Spleen (tissue), 7 donors: Measurements from ENCODE around the gene COBL.

Experiments
- POLR2A ChIP-seq, 3 donors: fragments of 450-650 bp; IDR thresholded peaks; one replicate each; pipeline ENCODE4 v1.5.1; 2017; ENCODE audit warnings: antibody characterized with exemption in 3 of 3, mild to moderate bottlenecking in 1 of 3
- POLR2AphosphoS5 ChIP-seq, 3 donors: sonication (generic); formaldehyde crosslinking; IDR thresholded peaks; one replicate each; pipeline ENCODE4 v1.5.1; 2017; ENCODE audit warnings: antibody characterized with exemption in 3 of 3
- TF ChIP-seq, protein P1 (sequence below), 11 experiments: fragments of 200-600 bp in 7 of 11; fragments of 450-650 bp in 4 of 11; sonication (generic) in 4 of 11; IDR thresholded peaks in 8 of 11; conservative IDR thresholded peaks in 3 of 11; 1 replicate in 7 of 11; 2 replicates in 4 of 11; pipeline versions ENCODE4 v1.4.0 to v1.8.0; 2016 to 2021; ENCODE audit warnings: antibody characterized with exemption in 11 of 11, inconsistent platforms in 4 of 11, mild to moderate bottlenecking in 1 of 11
- donor health status: DM: no; HTN: no; CAD: no; lungs with moderate emphysema.
- donor health status: DM: no; HTN: no; CAD: no.
- donor health status: DM: no; HTN: no; CAD: no.

DNA sequence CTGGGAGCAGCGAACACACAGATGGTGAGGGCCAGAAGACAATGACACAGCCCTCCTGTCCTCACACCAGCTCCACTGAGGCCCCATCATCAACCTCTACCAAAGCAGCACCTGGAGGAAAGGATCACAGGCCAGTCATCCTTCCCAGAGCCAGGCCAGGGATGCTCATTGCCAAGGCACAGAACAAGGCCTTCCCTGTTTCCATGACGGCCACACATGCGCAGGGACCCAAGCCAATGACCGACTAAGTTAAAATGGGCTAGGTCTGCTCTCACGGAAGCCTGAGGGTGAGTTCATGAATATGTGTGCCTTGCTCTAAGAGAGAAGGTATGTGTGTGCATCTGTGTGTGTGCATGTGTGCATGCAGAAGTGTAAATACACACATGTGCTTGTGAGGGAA, 39.6 kb downstream of the COBL start:
- TF ChIP-seq POLR2A (IDR thresholded peaks at IDR 0.05): no peak
- TF ChIP-seq, protein P1, sequence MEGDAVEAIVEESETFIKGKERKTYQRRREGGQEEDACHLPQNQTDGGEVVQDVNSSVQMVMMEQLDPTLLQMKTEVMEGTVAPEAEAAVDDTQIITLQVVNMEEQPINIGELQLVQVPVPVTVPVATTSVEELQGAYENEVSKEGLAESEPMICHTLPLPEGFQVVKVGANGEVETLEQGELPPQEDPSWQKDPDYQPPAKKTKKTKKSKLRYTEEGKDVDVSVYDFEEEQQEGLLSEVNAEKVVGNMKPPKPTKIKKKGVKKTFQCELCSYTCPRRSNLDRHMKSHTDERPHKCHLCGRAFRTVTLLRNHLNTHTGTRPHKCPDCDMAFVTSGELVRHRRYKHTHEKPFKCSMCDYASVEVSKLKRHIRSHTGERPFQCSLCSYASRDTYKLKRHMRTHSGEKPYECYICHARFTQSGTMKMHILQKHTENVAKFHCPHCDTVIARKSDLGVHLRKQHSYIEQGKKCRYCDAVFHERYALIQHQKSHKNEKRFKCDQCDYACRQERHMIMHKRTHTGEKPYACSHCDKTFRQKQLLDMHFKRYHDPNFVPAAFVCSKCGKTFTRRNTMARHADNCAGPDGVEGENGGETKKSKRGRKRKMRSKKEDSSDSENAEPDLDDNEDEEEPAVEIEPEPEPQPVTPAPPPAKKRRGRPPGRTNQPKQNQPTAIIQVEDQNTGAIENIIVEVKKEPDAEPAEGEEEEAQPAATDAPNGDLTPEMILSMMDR (IDR thresholded peaks at IDR 0.05 in 8 of 11, conservative IDR thresholded peaks at IDR 0.05 in 3 of 11): no peak
- TF ChIP-seq POLR2AphosphoS5 (IDR thresholded peaks at IDR 0.05): no peak
